DMS114 treated with DMSO at 0.1 percent for 48 hours (cell line): ENCODE measurements around the gene TBC1D22A.

Experiments
- DNase-seq: peaks from one replicate; lab custom pipeline; 2025; ENCODE audit not compliant: unreplicated experiment; lab: John Stamatoyannopoulos, UW

TBC1D22A gene

GRCh38 chr22:46983046-46983445 lies 220.6 kb downstream of the TBC1D22A start:
- DNase-seq = no peak

GRCh38 chr22:46984751-46985506 lies 222.5 kb downstream of the TBC1D22A start:
- DNase-seq = no peak

DNA sequence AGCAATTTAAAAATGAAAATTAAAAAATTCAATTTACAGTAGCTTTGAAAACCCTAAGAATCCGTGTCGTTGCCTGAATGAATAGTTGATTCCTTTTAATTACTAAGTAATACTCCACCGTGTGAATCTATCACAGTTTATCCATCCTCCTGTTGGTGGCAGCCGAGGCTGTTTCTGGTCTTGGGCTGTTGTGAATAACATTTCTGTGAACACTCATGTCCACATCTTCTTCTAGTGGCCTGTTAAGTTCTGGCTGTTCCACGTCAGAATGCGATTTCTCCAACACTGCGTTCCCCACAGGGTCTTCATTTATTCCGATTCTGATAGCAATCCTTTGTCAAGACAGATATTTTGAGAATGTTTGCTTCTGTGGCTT lies 223.0 kb downstream of the TBC1D22A start:
- DNase-seq = no peak

- no peak for DNase-seq
Measured at GRCh38 chr22:46986788-46987187, 224.3 kb downstream of the TBC1D22A start.

GRCh38 chr22:46990937-46991550 lies 228.6 kb downstream of the TBC1D22A start:
- no peak for DNase-seq

GRCh38 chr22:46991666-46992065 lies 229.2 kb downstream of the TBC1D22A start:
- no peak for DNase-seq

DNA sequence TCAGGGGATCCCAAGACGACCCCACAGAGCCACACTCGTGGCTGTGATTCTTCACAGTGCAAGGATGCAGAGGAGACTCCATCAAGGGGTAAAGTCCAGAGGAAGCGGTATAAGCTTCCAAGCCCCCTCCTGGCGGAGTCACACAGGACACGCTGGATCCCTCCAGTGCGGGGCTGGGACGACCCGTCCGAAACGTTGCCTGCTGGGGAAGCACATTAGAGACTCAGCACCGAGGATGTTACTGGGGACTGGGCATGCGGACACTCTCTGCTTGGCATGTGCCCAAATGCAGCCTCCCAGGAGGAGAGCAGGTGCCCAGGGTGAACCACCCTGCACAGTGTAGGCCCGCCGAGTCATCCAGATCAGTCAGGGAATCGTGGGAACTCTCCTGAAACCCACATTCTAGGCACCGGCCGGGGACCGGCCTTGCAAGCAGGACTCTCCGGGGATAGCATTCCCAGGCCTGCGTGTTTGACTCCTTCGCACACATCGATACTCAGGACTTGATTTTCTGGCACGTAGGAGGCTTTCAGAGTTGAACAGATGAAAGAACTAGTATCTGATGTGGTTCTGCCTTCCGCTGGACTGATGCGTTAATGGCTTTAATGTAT lies 229.8 kb downstream of the TBC1D22A start:
- DNase-seq = no peak

GRCh38 chr22:46993633-46994032 lies 231.2 kb downstream of the TBC1D22A start:
- no peak for DNase-seq

DNA sequence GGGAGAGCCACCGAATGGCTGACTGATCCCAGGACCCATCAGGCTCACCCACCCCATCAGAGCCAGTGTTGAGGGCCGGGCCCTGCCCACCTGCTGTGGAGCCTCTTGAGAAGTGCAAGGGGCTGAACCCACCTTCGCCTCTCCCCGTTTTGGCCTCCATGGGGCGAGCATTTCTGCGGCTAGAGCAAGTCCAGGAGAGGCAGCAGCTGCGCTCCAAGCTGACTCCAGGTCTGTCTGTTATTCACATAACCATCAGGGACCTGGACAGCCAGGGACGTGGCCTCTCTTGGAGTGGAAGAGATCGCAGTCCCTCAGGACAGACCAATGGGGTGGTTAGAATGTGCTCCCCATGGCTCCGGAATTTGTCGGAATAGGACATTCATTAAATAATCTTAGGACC lies 231.8 kb downstream of the TBC1D22A start:
- no peak for DNase-seq

GRCh38 chr22:46994983-46995382 lies 232.5 kb downstream of the TBC1D22A start:
- no peak for DNase-seq

- no peak for DNase-seq
Measured at GRCh38 chr22:46995501-46996360, 233.3 kb downstream of the TBC1D22A start.

DNA sequence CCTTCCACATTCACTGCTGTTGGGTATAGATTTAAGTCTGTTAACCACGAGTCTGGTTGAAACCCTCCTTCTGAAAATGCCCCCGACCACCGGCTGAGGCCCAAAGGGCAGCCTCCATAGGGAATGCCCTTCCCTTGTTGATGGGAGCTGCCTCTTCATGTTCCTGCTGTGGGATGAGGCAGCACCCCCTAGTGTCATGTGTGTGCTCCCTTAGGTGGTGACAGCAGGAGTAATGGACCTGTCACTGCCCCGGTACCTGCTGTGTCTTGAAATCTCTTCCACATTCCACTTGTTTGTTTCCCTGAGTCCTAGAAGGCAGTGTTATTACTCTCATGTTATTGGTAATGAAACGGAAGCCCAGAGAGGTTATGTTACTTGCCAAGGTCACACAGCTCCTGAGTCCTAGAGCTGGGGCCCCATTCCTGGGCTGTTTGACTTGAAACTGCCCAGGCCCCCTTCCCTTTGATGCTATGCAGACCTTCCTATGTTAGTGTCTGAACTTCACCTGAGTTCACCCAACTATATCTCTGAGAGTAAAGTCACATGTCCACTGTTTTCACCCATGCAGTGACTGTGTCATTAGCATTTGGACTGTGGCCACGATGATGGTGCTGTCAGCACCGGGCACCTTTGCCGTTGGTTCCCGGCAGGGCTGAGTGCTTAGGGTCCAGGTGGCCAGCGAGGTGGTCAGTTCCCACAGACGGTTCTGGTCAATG lies 234.3 kb downstream of the TBC1D22A start:
- no peak for DNase-seq

DNA sequence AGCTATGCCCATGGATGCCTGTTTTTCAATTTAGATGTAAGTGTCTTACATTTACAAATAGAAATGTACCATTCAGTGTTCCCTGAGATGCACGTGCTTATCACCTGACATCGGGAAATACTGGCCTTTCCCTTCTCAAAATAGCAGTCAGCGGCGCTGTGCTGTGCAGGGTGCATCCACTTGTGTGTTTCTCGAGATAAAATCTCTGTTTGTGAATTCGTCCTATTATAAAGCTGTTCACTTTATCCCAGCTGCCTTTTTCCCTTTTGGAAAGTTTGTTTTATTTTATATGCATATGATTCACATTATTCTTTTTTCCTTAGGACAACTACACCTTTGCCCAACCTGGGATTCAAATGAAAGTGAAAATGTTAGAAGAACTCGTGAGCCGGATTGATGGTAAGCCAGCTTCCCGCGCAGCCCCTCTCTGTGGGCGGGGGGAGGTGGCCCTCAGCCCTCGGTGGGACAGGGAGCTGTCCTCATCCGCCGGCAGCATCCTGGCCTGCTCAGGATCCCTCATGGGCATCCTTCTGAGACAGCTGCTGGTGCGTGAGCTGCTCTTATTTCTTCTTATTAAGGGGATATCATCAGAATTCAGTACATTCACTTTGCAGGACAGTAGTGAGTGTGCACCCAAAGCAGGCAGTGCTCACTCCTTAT lies 235.0 kb downstream of the TBC1D22A start:
- no peak for DNase-seq

GRCh38 chr22:46998331-46998730 lies 235.9 kb downstream of the TBC1D22A start:
- DNase-seq = no peak

DNA sequence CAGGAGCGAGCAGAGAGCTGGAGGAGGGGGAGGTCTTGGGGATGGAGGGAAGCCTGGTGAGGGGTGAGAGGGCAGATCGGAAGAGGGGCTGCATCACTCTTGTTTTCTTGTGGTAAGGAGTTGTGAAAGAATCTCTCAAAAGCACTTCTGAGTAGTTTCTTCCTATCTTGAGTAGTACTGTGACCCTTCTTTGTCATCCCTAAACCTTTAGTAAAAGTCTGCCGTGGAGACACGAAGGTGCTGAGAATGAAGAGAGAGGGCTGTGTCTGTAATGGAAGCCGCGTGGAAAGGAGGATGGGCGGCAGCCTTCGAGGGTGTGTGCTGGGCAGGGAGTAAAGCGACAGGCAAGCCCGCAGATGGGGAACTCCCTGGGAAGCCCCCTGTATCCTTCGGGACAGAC lies 237.8 kb downstream of the TBC1D22A start:
- no peak for DNase-seq

GRCh38 chr22:47000888-47001287 lies 238.4 kb downstream of the TBC1D22A start:
- DNase-seq = no peak

- DNase-seq = no peak
Measured at GRCh38 chr22:47001288-47001687, 238.8 kb downstream of the TBC1D22A start.

- DNase-seq = no peak
Measured at GRCh38 chr22:47002692-47003091, 240.2 kb downstream of the TBC1D22A start.

- DNase-seq = no peak
Measured at GRCh38 chr22:47005506-47006408, 243.3 kb downstream of the TBC1D22A start.
